CD4-positive, alpha-beta T cell treated with Interleukin-15 for 1 hour (primary cell): ENCODE measurements around the gene RSPH9.
"Not testable (repeated sequence)": the region's sequence is repeated elsewhere in the genome, so short reads cannot be mapped to it uniquely, and the experiment has no call there.

ENCODE experiments used
- DNase-seq: peaks from one replicate; pipeline ENCODE4 v3.0.0-alpha.2; 2020

Gene RSPH9

DNA sequence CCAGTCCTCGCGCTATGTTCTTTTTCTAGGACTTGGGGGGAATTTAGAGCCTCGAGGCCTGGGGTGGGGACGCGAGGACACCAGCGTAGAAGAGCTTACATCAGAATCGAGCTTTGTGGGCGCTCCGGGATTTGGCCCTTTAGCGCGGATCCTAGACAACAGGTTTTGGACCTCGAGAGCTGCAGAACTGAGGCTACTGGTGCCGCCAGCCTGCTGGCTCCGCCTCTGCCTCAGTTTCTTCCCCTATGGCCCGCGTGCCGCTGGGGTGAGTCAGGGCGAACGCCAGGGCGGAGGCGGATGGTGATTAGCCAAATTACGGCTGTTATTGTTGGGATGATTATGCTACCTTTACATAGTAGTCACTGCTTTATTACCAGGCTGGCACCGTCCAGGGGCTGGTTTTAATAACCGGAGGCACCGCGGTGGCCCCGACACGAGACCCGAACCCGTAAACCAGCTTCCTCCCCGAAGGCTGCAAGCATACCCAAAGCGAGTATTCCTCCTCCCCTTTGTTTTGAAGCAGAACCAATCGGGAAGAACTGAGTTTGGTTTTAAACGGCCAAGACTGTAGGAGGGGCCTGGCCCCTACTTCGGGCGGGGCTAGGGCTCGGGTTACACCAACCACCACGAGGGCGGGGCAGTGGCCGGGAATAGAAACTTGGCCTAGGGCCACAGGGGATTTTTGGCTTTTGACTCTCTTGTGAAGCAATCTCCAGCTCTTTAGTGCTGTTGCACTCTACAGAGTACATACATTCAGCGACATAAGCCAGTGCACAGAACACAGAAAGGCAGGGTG lies 15.1 kb upstream of the RSPH9 start:
- peak; percentile 93 for DNase-seq

DNA sequence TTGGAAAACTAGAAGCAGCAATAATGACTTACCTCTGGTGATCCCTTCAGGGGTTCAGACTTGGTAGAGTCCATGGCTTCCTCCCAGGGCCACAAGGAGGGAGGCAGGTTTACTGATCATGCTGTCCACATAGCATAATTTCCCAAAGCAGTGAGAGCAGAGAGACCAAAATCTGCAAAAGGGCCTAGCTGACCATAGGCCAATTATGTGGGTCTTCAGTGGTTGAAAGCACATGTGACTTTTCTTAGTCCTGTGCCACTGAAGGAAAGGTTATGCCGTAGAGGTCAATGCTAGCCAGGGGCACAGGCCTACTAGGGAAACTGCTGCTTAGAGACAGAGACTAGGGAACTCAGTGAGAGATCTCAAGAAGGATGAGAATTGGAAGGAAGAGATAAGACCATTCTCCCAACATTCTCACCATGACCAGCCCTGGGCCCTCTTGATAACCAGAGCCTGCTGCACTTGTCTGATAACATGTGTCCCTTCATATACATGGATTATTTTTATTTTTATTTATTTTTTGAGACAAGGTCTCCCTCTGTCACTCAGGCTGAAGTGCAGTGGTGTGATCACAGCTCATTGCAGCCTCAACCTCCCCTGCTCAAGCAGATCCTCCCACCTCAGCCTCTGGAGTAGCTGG lies 13.7 kb upstream of the RSPH9 start:
- DNase-seq = no peak

DNA sequence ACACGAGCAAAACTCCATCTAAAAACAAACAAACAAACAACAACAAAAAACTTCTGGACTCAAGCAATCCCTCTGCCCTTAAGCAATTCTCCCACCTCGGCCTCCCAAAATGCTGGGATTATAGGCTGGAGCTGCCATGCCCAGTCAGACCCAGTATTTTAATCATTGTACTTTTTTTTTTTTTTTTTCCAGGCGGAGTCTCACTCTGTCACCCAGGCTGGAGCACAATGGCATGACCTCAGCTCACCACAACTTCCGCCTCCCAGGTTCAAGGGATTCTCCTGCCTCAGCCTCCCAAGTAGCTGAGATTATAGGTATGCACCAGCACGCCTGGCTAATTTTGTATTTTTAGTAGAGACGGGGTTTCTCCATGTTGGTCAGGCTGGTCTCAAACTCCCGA lies 11.8 kb upstream of the RSPH9 start:
- DNase-seq = not testable (repeated sequence)

DNA sequence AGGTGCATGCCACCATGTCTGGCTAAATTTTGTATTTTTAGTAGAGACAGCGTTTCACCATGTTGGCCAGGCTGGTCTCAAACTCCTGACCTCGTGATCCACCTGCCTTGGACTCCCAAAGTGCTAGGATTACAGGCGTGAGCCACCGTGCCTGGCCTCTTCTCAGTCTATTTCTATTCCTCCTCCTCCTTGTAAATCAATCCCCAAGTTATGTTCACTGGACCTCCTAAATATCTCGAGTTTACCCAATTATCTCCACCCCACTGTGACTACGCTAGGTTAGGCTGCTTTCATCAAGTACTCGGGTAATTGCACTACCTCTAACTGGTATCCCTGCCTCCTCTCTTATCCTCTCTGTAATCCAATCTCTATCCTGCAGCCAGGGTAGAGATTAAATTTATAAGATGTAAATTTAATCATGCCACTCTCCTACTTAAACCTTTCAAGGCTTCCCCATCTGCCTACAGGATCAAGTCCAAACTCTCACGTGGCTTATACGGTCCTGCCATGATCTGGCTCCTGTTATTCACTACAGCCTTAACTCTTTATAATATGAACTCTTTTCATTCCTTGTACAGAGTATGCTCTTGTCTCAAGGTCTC lies 10.0 kb upstream of the RSPH9 start:
- no peak for DNase-seq

DNA sequence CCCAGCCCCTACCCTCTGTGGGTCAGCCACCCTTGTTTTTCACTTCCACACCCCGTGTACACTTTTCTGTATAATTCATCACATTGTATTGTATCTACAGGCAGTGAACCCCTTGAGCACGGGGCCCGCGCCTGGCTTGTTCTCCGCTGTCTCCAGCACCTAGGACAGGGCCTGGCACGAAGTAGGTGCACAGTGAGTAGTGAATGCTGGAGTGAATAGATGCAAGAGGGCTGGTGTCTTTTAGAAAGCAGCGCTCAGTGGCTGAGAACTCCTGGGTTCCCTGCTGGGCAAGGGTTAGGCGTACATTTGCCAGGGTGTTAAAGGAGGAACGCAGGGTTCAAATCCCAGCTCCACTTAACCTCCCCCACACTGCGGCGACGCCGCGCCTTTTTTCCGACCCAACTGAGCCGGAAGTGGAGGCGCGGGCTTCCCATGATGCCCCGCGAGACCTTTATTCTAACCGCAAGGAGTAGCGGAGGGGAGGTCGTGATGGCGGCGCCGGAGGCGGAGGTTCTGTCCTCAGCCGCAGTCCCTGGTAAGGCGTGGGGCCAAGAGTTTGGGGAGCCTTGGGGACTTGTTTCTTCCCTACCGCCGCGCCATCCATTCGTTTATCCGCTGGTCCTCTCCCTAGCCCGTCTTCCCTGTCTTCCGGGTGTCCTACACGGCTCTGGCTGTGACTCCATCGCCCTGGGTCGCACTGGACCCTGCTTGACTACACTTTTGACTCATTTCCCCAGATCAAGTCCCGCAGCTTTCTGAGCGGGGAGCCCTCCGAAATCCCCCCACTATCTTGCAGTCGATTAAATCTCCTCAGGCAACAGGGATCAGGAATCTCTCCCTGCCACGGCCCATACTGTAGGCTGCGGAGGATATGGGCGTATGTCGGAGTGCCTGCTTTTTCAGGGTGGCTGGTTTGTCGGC lies 9.2 kb upstream of the RSPH9 start, which contains the start of gene MAD2L1BP:
TSS of gene MAD2L1BP (plus strand) at position 454 of the 921 bp plus-strand sequence. CDS start at position 490, 36 bp downstream.
- DNase-seq = peak; percentile 77

DNA sequence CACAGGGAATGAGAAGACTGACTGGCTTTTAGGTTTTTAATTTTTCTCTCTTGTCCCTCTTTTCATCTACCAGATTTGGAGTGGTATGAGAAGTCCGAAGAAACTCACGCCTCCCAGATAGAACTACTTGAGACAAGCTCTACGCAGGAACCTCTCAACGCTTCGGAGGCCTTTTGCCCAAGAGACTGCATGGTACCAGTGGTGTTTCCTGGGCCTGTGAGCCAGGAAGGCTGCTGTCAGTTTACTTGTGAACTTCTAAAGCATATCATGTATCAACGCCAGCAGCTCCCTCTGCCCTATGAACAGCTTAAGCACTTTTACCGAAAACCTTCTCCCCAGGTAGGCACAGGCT lies 8.6 kb upstream of the RSPH9 start:
- DNase-seq = no peak

DNA sequence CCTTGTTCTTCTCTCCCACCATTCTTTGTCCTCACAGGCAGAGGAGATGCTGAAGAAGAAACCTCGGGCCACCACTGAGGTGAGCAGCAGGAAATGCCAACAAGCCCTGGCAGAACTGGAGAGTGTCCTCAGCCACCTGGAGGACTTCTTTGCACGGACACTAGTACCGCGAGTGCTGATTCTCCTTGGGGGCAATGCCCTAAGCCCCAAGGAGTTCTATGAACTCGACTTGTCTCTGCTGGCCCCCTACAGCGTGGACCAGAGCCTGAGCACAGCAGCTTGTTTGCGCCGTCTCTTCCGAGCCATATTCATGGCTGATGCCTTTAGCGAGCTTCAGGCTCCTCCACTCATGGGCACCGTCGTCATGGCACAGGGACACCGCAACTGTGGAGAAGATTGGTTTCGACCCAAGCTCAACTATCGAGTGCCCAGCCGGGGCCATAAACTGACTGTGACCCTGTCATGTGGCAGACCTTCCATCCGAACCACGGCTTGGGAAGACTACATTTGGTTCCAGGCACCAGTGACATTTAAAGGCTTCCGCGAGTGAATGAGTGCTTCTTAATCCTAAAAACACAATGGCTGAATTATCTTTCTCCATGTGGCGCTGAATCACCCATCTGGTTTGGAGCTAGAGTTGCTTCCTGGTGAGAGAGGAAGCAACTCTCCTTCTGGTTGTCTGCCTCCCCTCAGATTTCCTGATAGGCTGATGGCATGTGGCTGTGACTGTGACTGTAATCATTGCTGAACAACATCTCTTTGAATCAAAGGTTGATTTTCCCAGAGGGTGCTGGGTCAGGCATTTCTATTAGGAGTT lies 4.6 kb upstream of the RSPH9 start:
- DNase-seq = no peak

DNA sequence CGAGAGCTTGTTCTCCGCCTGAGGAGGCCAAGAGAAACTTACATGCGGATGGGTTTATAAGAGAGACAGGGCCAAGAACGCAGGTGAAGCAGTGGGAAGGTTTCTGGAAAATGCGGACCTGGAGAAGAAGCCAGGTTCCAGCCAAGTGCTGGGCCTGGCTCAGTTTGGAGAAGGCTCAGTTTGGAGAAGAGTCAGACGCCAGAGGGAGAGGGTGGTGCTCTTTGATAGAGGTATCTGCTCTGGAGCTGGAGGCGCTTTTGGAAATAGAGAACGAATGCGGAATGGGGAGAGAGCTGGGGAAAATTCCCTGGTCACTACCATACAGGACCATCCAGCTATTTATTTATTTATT lies 753 bp downstream of the RSPH9 start:
- no peak for DNase-seq

DNA sequence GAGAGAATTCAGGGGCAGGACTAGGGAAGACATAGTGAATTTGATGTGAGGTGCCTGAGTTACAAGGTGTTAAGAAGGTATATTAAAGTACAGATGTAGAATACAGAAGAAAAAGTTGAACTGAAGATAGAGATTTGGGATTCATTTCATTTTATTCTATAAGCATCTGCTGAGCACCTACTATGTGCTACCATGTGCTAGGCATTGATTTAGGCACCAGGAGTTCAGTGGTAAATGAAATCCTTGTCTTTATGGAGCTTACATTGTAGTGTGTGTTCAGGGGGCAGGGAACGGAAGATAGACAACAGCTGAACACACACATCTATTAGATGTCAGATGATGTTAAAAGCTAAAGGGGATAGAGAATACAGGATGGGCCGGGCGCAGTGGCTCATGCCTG lies 2.8 kb downstream of the RSPH9 start:
- DNase-seq = no peak

DNA sequence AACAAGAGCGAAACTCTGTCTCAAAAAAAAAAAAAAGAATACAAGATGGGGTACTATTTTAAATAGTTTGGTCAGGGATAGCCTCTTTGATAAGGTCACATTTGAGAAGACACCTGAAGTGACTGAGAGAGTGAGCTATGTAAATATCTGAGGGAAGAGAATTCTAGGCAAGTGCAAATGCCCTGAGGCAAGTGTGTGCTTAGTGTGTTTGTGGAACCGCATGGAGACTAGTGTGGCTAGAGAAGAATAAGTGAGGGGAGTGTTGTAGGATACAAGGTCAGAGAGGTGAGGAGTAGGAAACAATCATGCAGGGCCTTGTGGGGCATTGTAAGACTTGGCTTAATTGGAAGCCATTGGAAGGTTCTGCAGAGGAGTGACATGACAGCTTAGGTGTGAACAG lies 3.4 kb downstream of the RSPH9 start:
- no peak for DNase-seq

DNA sequence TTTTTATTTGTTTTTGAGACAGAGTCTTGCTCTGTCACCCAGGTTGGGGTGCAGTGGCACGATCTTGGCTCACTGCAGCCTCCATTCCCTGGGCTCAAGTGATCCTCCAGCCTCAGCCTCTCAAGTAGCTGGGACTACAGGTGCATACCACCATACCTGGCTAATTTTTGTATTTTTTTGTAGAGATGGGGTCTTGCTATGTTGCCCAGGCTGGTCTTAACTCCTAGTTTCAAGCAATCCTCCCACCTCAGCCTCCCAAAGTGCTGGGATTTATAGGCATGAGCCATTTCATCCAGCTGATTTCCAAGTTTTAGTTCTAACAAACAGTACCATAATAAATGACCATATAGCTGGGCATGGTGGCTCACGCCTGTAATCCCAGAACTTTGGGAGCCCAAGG lies 8.0 kb downstream of the RSPH9 start:
- not testable (repeated sequence) for DNase-seq

DNA sequence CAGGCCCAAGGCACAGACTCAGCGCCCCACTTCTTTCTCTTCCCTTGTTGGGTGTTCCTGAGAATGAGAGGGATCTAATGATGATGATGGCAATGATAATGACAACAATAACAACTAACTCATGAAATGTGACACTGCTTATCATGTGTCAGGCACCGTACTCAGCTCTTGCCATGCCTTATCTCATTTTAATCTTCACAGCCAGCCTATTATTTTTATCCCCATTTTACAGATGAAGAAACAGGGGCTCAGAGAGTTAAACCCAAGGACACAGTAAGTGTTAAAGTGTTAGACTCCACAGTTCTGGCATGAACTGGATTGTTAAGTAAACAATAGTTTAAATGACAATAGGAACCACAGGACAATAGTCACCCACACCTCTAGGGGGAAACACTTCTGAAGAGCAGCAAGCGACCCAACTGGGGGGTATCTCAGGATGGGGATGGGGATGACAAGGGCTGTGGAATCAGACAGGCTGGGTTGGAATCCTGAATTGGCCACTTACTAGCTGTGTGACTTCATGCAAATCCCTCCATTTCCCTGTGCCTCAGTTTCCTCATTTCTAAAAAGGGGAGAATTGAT lies 12.5 kb downstream of the RSPH9 start:
- DNase-seq = no peak

DNA sequence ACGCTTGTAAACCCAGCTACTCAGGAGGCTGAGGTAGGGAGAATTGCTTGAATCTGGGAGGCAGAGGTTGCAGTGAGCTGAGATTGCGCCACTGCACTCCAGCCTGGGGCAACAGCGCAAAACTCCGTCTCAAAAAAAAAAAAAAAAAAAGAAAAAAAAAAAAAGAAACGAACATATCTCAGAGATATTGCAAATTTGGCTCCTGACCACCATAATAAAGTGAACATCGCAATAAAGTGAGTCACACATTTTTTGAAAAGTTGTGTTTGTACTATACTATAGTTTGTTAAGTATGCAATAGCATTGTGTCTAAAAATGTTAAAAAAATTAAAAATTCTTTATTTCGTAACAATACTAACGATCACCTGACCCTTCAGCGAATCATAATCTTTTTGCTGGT lies 13.3 kb downstream of the RSPH9 start:
- no peak for DNase-seq

DNA sequence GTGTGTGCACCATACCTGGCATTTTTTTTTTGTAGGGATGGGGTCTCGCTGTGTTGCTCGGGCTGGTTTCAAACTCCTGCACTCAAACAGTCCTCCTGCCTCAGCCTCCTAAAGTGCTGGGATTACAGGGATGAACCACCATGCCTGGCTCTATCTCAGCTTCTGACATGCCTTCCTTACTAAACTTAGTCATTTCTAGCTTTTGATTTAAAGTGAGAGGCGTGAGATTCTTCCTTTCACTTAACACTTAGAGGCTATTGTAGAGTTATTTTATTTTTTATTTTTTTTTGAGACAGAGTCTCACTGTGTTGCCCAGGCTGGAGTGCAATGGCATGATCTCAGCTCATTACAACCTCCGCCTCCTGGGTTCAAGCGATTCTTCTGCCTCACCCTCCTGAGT lies 18.1 kb downstream of the RSPH9 start:
- not testable (repeated sequence) for DNase-seq

DNA sequence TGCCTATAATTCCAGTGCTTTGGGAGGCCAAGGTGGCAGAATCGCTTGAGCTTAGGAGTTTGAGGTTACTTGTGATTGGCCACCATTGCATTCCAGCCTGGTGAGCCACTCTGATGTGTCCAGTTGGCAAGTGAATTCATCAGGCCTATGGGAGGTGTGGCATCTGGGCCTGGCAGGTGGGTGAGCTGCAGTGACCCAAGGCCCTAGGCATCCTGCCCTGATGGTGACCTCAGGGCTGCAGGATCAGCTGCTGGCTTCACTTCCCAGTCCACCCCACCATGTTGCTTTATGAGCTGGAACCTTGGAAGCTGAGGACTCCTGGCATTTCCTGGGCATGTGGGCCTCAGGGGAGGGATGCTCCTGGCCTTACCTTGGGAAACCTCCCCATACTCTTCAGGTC lies 20.5 kb downstream of the RSPH9 start:
- DNase-seq = no peak

DNA sequence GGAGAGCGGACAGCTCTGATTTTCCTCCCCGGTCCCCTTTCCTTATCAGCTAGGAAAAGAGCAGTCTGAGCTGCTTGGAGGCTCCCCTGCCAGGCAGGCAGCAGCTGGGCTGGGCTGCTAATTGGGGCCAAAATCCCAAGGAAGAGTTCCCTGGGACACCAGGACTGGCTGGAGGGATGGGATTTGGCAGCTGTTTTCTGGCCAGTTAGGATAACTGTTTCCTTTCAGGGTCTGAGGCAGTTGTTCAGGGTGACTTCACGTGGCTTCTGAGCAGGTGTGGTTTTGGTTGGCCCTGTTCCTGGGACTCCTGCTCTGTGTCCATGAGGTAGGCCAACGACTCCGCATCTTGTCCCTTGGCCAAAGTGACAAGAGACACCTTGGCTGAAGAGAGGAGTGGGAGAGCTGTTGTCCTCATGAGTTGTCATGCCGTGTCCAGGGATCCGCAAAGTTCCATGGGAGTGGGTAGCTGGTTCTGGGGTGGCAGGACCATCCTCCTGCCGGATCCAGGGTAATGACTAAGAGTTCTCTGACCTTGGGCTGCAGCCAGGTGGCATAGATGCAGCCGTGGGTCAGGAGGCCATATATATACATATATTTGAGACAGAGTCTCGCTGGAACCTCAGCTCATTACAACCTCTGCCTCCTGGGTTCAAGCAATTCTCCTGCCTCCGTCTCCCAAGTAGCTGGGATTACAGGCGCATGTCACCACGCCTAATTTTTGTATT lies 21.5 kb downstream of the RSPH9 start:
- DNase-seq = no peak

DNA sequence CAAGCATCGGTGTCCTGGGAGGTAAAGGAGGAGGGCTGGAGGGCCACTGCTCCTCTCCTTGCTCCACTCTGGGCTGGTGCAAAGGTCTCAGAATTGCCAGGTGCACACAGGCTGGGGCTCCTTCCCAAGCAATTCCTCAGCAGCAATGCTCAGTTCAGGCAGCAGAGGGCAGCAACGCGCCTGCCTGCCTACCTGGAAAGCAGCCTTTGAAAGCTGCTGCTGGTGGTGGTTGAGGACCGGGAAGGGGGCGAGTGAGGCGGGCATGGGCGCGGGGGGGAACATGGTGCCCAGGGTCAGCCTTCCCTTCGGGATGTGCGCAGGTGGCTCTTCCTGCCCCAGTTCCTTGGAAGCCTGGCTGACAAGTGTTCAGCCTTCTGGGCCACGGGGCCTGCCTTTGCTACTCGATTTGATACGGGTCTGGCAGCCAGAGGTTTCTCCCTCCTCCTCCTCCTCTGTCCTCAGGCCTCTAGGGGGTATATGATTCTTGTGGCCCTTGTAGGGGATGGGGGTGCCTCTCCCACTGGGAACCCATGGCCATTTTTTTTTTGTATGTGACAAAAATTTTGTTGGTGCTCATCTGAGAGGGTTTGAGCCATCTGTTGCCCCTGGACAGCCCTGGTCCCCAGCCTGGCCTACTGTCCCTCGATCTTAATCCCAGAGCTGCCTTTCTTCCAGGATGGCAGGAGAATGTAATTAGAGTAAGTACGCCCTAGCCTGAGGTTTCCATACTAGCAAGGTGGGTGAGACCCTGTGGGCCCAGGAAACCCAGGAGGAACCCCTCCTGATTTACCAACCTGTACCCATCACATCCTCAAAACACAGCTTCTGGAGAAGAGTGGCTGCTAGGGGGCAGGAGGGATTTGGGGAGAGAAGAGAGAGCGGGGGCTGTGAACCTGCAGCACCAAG lies 22.7 kb downstream of the RSPH9 start:
- peak; percentile 74 for DNase-seq

DNA sequence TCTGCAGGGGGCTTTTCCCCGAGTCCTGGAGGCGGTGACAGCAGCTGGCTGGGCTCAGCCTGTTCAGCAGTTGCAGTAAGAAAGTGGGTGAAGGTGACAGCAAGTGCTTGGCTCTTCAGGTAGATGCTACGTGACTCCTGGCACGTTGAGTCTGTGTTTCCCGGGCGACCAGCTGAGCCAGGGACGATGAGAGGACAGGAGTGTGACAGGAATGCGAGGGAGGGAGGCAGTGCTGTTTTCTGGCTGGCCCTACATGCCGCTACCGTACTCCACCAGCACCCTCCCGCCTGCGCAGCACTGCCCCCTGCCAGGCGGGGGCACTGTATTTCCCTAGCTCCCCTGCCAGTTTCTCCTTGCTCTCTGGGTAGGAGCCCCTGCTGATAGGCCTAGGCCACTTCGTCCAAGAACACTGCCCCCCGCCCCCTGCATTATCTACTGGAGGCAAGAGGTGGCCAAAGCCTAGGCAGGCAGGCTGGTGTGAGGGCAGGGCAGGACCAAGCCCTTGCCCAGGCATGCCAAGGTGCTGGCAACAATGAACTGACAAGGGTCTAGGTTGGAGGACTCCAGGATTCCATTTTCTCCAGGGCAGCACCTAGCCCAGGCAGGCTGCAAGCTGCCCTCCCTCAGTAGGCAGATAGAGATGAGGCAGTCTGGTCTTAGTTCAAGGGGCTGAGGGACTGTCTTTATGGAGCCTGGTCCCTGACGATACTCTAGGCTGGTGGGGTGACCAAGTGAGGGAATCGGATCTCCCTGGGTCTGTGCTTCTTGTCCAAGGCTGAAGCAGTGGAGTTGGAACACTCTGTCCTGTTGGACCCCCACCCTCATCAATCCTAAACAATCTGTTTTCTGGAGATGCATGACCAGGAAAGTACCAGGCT lies 23.6 kb downstream of the RSPH9 start:
- DNase-seq = peak; percentile 45
